Measurements from ENCODE around the gene TUBGCP2.
"Not testable (repeated sequence)": the region's sequence is repeated elsewhere in the genome, so short reads cannot be mapped to it uniquely, and the experiment has no call there.

DNA sequence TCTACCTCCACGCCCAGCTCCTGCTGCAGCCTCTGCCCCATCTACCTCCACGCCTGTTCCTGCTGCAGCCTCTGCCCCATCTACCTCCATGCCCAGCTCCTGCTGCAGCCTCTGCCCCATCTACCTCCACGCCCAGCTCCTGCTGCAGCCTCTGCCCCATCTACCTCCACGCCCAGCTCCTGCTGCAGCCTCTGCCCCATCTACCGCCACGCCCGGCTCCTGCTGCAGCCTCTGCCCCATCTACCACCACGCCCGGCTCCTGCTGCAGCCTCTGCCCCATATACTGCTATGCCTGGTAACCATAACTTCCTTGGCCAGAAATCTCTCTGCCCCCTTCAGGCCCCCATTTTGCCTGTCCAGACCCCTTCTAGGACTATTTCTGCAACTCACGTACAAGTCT is 43.6 kb downstream of the TUBGCP2 start:
- TF ChIP-seq, protein P1, sequence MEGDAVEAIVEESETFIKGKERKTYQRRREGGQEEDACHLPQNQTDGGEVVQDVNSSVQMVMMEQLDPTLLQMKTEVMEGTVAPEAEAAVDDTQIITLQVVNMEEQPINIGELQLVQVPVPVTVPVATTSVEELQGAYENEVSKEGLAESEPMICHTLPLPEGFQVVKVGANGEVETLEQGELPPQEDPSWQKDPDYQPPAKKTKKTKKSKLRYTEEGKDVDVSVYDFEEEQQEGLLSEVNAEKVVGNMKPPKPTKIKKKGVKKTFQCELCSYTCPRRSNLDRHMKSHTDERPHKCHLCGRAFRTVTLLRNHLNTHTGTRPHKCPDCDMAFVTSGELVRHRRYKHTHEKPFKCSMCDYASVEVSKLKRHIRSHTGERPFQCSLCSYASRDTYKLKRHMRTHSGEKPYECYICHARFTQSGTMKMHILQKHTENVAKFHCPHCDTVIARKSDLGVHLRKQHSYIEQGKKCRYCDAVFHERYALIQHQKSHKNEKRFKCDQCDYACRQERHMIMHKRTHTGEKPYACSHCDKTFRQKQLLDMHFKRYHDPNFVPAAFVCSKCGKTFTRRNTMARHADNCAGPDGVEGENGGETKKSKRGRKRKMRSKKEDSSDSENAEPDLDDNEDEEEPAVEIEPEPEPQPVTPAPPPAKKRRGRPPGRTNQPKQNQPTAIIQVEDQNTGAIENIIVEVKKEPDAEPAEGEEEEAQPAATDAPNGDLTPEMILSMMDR (IDR thresholded peaks at IDR 0.05), result not testable (repeated sequence)
- not testable (repeated sequence) for TF ChIP-seq POLR2A (IDR thresholded peaks at IDR 0.05)

All from testis (tissue), 2 donors.